HG02571 (cell line): ENCODE data around the gene RAD18.

Experiments used
- ATAC-seq: cut with Tn5 transposase; IDR thresholded peaks from one replicate; pipeline ENCODE4 v1.9.1; 2021; ENCODE audit warnings: mild to moderate bottlenecking, moderate library complexity; ENCODE audit not compliant: unreplicated experiment

Gene RAD18

GRCh38 chr3:8838765-8839423 is 124.4 kb downstream of the RAD18 start:
- ATAC-seq: no peak

DNA sequence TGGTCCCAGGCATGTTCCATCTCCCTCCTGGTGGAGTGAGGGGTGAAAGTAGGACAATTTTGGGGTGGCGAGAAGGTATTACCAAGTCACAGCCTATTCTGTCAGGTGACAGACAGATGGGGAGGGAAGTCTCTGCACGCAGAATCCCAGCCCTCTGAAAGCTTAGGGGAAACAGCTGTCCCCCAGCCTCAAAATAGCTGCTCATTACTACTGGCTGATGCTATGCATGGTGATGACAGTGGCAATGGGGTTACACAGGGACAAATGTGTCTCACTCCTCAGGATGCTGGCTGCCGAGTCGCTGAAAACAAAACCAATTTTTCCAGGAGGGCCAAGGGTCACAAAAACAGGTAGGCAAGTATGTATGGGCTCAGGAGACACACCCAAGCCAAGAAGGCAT is 125.0 kb downstream of the RAD18 start:
- ATAC-seq: no peak

DNA sequence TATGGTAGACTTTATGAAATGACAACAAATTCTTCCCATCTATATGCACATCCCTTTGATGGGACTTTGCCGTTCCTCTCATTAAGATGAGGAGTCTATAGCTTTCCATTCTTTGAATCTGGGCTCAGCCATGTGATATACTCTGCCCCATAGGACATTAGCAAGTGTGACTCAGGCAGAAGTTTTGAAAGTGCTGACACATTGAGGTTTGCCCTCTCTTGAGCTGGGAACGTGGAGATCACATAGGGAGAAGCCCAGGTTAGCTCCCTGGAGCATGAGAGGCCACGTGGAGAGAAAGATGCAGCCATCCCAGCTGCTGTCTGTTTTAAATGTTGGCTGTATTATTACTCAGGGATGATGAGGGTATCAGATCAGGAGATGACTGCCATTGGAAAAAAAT is 126.1 kb downstream of the RAD18 start:
- ATAC-seq: no peak

GRCh38 chr3:8836096-8836495 is 127.2 kb downstream of the RAD18 start:
- no peak for ATAC-seq

GRCh38 chr3:8835385-8835784 is 127.9 kb downstream of the RAD18 start:
- ATAC-seq: no peak

GRCh38 chr3:8834974-8835373 is 128.3 kb downstream of the RAD18 start:
- ATAC-seq: no peak

DNA sequence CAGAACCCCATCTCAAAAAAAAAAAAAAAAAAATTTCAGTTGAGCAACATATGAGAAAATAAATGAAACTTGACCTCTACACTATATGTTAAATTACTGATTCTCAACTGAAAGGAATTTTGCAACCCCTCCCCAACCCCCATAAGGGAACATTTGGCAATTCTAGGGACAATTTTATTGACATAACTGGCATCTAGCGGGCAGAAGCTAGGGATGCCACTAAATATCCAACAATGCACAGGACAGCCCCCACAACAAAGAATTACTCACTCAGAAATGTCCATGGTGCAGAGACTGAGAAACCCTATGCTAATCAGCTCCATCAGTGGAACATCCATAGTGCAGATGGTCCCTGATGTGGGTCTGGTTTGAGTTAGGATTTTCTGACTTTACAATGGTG is 135.6 kb downstream of the RAD18 start:
- no peak for ATAC-seq
